HepG2 (cell line): Measurements from ENCODE around the gene ALG14. TPM values are rescaled to one million over a fixed set of nuclear protein-coding genes. Genes with fewer than 3 reads are reported as not detected.

Experiments
- ATF1 ChIP-seq: IDR thresholded peaks from 2 replicates; pipeline ENCODE4 v1.6.1; 2016; ENCODE audit warnings: mild to moderate bottlenecking, control low read depth
- CBX2 ChIP-seq, 2 experiments: fragments of 200-600 bp in 1 of 2; sonication (generic); formaldehyde crosslinking in 1 of 2; IDR thresholded peaks; 2 replicates each; pipeline versions ENCODE4 v1.7.0 to v1.8.1; 2018 to 2022; ENCODE audit warnings: low read depth in 2 of 2, low read length in 1 of 2, mild to moderate bottlenecking in 1 of 2, missing genetic modification reagents in 1 of 2
- HHEX ChIP-seq: IDR thresholded peaks from 2 replicates; pipeline ENCODE4 v1.6.1; 2016; ENCODE audit warnings: control low read depth
- IKZF1 ChIP-seq: fragments of 450-650 bp; IDR thresholded peaks from 2 replicates; pipeline ENCODE4 v1.7.1; 2016
- IRF2 ChIP-seq: IDR thresholded peaks from 2 replicates; pipeline ENCODE4 v1.6.1; 2018; ENCODE audit warnings: missing genetic modification reagents, missing compliant biosample characterization
- MAF1 ChIP-seq: sonication (generic); formaldehyde crosslinking; IDR thresholded peaks from 2 replicates; pipeline ENCODE4 v1.5.0; 2020; ENCODE audit warnings: missing genetic modification reagents, borderline replicate concordance
- MATR3 ChIP-seq: sonication (generic); formaldehyde crosslinking; IDR thresholded peaks from 2 replicates; pipeline ENCODE4 v1.4.0; 2020; ENCODE audit warnings: missing genetic modification reagents
- MEF2D ChIP-seq: sonication (generic); formaldehyde crosslinking; IDR thresholded peaks from 2 replicates; pipeline ENCODE4 v1.5.1; 2020; ENCODE audit warnings: mild to moderate bottlenecking, missing genetic modification reagents
- MIER2 ChIP-seq: IDR thresholded peaks from 2 replicates; pipeline ENCODE4 v1.6.1; 2016; ENCODE audit warnings: missing biosample characterization, missing genetic modification reagents
- MZF1 ChIP-seq: sonication (generic); formaldehyde crosslinking; IDR thresholded peaks from 2 replicates; pipeline ENCODE4 v1.8.1; 2023; ENCODE audit warnings: mild to moderate bottlenecking, missing genetic modification reagents, borderline replicate concordance
- NFKBIZ ChIP-seq: IDR thresholded peaks from 2 replicates; pipeline ENCODE4 v1.6.1; 2018; ENCODE audit warnings: missing genetic modification reagents, missing compliant biosample characterization
- PAWR ChIP-seq: sonication (generic); formaldehyde crosslinking; IDR thresholded peaks from 2 replicates; pipeline ENCODE4 v1.4.0; 2020; ENCODE audit warnings: missing genetic modification reagents, mild to moderate bottlenecking, borderline replicate concordance
- RARG ChIP-seq: sonication (generic); formaldehyde crosslinking; IDR thresholded peaks from 2 replicates; pipeline ENCODE4 v1.4.0; 2020; ENCODE audit warnings: low read depth, mild to moderate bottlenecking, missing genetic modification reagents
- SRSF1 ChIP-seq: fragments of 200-400 bp; formaldehyde crosslinking; optimal IDR thresholded peaks from 2 replicates; pipeline ENCODE3; 2017; ENCODE audit warnings: mild to moderate bottlenecking, low read depth, low read length, moderate library complexity
- STAT5B ChIP-seq: sonication (generic); formaldehyde crosslinking; IDR thresholded peaks from 2 replicates; pipeline ENCODE4 v1.4.0; 2020; ENCODE audit warnings: missing genetic modification reagents
- TSC22D2 ChIP-seq: sonication (generic); formaldehyde crosslinking; IDR thresholded peaks from 2 replicates; pipeline ENCODE4 v1.5.1; 2020; ENCODE audit warnings: missing genetic modification reagents, mild to moderate bottlenecking, borderline replicate concordance
- U2AF2 ChIP-seq: fragments of 200-400 bp; formaldehyde crosslinking; IDR thresholded peaks from 2 replicates; pipeline ENCODE4 v1.6.1; 2017; ENCODE audit warnings: low read depth, mild to moderate bottlenecking, low read length
- ZNF143 ChIP-seq: sonication (generic); formaldehyde crosslinking; IDR thresholded peaks from 2 replicates; pipeline ENCODE4 v1.4.0; 2020; ENCODE audit warnings: missing genetic modification reagents
- ZNF180 ChIP-seq: sonication (generic); formaldehyde crosslinking; IDR thresholded peaks from 2 replicates; pipeline ENCODE4 v1.4.0; 2020; ENCODE audit warnings: low read depth, missing genetic modification reagents, borderline replicate concordance
- ZNF256 ChIP-seq: sonication (generic); formaldehyde crosslinking; conservative IDR thresholded peaks from 2 replicates; pipeline ENCODE4 v1.4.0; 2020; ENCODE audit warnings: missing genetic modification reagents
- ZNF34 ChIP-seq: sonication (generic); formaldehyde crosslinking; IDR thresholded peaks from 2 replicates; pipeline ENCODE4 v1.4.0; 2020; ENCODE audit warnings: mild to moderate bottlenecking, missing genetic modification reagents, borderline replicate concordance
- ZNF446 ChIP-seq: sonication (generic); formaldehyde crosslinking; IDR thresholded peaks from 2 replicates; pipeline ENCODE4 v1.5.0; 2020; ENCODE audit warnings: mild to moderate bottlenecking, missing genetic modification reagents
- ZNF589 ChIP-seq: sonication (generic); formaldehyde crosslinking; conservative IDR thresholded peaks from 2 replicates; pipeline ENCODE4 v1.8.0; 2022; ENCODE audit warnings: mild to moderate bottlenecking, moderate library complexity, missing genetic modification reagents
- ZNF674 ChIP-seq: sonication (generic); formaldehyde crosslinking; IDR thresholded peaks from 2 replicates; pipeline ENCODE4 v1.5.0; 2020; ENCODE audit warnings: low read depth, mild to moderate bottlenecking, missing genetic modification reagents
- ZNF841 ChIP-seq: sonication (generic); formaldehyde crosslinking; IDR thresholded peaks from 2 replicates; pipeline ENCODE4 v1.8.1; 2023; ENCODE audit warnings: missing genetic modification reagents, borderline replicate concordance
- polyA plus RNA-seq, 8 experiments: library from polyadenylated mRNA; depleted of rRNA in 3 of 8; stranded (reverse) in 7 of 8; unstranded in 1 of 8; fragments of >200 nt; fragmentation: Illumina TruSeq in 4 of 8; extraction: Trizol in 4 of 8; gene quantifications; 2 replicates each; pipeline versions ENCODE4 v1.2.1 to v1.2.3, GENCODE V29; 2011 to 2016; ENCODE audit warnings: low read depth in 4 of 8, missing spikeins in 1 of 8, mixed read lengths in 1 of 8; ENCODE audit not compliant: insufficient read depth in 1 of 8
- total RNA-seq, 5 experiments: library from RNA; depleted of rRNA; stranded (reverse); fragments of >200 nt; fragmentation: Illumina TruSeq; extraction: Trizol; gene quantifications; 2 replicates each; pipeline ENCODE4 v1.2.3, GENCODE V29; 2016; ENCODE audit warnings: low read depth in 1 of 5
- TF ChIP-seq, protein P1 (sequence below): sonication (generic); formaldehyde crosslinking; IDR thresholded peaks from 2 replicates; pipeline ENCODE4 v1.4.0; 2020; ENCODE audit warnings: mild to moderate bottlenecking, missing genetic modification reagents
- TF ChIP-seq, protein P2 (sequence below): sonication (generic); formaldehyde crosslinking; IDR thresholded peaks from 2 replicates; pipeline ENCODE4 v1.4.0; 2020; ENCODE audit warnings: missing genetic modification reagents
- TF ChIP-seq, protein P3 (sequence below): IDR thresholded peaks from 2 replicates; pipeline ENCODE4 v1.6.1; 2016; ENCODE audit warnings: missing genetic modification reagents, missing compliant biosample characterization

ALG14 gene
- total and polyA plus RNA-seq, 2 of the 13 experiments (the other 11 are each of a cell fraction or from before 2014, with no cell fraction given), result 4.5 to 12.7 TPM

DNA sequence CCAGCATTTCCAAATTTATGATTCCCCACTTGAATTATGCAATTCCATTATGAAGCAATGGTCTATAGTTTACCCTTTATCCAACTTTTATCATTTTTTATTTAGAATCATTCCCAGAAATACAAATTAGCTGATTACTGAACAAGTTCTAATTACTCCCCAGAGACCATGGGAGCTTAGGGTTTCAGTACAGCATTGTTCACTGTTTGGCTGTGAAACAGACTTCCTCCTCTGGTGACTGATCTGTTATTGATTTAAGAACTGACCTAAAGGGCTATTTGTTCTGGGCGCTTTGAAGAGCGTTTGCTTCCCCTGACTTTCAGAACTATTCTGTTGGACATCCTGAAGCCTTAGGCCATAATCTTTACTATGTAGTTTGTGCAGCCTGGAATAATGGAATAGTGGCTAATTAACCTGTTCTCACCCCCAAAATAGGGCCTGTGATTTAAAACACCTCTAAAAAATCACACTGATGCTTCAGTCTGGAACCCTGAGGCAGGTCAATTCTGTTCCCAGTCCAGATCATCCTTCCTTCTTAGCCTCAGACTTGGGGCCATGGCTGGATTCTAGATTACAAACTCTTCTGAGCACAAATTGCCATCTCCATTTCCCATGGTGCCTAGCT, 58.7 kb downstream of the ALG14 start (continued):
- TF ChIP-seq IRF2 (CRISPR knock-in tag), result 0 out of 2 replicates have a peak, but pooled peaks have one; percentile 30
- TF ChIP-seq SRSF1, result no peak
- no peak for TF ChIP-seq MZF1 (CRISPR knock-in tag)
- TF ChIP-seq IKZF1, result no peak
- TF ChIP-seq NFKBIZ (CRISPR knock-in tag), result 0 out of 2 replicates have a peak, but pooled peaks have one; percentile 61
- TF ChIP-seq ZNF34 (CRISPR knock-in tag), result no peak
- no peak for TF ChIP-seq ZNF446
- no peak for TF ChIP-seq ATF1 (CRISPR knock-in tag)
- no peak for TF ChIP-seq ZNF180 (CRISPR knock-in tag)
- no peak for TF ChIP-seq TSC22D2 (CRISPR knock-in tag)
- TF ChIP-seq, protein P1, sequence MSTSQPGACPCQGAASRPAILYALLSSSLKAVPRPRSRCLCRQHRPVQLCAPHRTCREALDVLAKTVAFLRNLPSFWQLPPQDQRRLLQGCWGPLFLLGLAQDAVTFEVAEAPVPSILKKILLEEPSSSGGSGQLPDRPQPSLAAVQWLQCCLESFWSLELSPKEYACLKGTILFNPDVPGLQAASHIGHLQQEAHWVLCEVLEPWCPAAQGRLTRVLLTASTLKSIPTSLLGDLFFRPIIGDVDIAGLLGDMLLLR, result no peak
- TF ChIP-seq MIER2 (CRISPR knock-in tag), result peak; percentile 74; the same call in 1 of the 2 replicates
- peak; percentile 53; the same call in 1 of the 2 replicates for TF ChIP-seq ZNF143 (CRISPR knock-in tag)
- no peak for TF ChIP-seq MATR3 (CRISPR knock-in tag)
- TF ChIP-seq, protein P2, sequence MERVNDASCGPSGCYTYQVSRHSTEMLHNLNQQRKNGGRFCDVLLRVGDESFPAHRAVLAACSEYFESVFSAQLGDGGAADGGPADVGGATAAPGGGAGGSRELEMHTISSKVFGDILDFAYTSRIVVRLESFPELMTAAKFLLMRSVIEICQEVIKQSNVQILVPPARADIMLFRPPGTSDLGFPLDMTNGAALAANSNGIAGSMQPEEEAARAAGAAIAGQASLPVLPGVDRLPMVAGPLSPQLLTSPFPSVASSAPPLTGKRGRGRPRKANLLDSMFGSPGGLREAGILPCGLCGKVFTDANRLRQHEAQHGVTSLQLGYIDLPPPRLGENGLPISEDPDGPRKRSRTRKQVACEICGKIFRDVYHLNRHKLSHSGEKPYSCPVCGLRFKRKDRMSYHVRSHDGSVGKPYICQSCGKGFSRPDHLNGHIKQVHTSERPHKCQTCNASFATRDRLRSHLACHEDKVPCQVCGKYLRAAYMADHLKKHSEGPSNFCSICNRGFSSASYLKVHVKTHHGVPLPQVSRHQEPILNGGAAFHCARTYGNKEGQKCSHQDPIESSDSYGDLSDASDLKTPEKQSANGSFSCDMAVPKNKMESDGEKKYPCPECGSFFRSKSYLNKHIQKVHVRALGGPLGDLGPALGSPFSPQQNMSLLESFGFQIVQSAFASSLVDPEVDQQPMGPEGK (CRISPR knock-in tag), result peak; percentile 43; the same call in 1 of the 2 replicates
- TF ChIP-seq ZNF589, result no peak
- TF ChIP-seq CBX2 (IDR thresholded peaks at IDR 0.05; ENCODE audit: low read depth, low read length), result no peak
- TF ChIP-seq CBX2 (CRISPR knock-in tag; IDR thresholded peaks at IDR 0.05; ENCODE audit: low read depth), result no peak
- no peak for TF ChIP-seq ZNF674 (CRISPR knock-in tag)
- no peak for TF ChIP-seq PAWR (CRISPR knock-in tag)
- TF ChIP-seq, protein P3, sequence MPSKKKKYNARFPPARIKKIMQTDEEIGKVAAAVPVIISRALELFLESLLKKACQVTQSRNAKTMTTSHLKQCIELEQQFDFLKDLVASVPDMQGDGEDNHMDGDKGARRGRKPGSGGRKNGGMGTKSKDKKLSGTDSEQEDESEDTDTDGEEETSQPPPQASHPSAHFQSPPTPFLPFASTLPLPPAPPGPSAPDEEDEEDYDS, result peak; percentile 57
- no peak for TF ChIP-seq U2AF2
- TF ChIP-seq MAF1, result no peak
- no peak for TF ChIP-seq RARG (CRISPR knock-in tag)
- no peak for TF ChIP-seq ZNF256
- TF ChIP-seq STAT5B (CRISPR knock-in tag), result no peak
- TF ChIP-seq MEF2D (CRISPR knock-in tag), result 0 out of 2 replicates have a peak, but pooled peaks have one; percentile 27
- TF ChIP-seq HHEX (CRISPR knock-in tag), result 0 out of 2 replicates have a peak, but pooled peaks have one; percentile 27
- TF ChIP-seq ZNF841, result no peak
